Measurements from ENCODE around the gene EVI5.

The EVI5 gene

GRCh38 chr1:92784639-92785500 lies at the start of gene EVI5:
Gene EVI5 (minus strand): TSS chr1:92785108. CDS start chr1:92736546, 48,562 bp downstream.
- in situ Hi-C loops (cut with MboI; ENCODE audit: low sequenced_read_pairs), result no loop called here

DNA sequence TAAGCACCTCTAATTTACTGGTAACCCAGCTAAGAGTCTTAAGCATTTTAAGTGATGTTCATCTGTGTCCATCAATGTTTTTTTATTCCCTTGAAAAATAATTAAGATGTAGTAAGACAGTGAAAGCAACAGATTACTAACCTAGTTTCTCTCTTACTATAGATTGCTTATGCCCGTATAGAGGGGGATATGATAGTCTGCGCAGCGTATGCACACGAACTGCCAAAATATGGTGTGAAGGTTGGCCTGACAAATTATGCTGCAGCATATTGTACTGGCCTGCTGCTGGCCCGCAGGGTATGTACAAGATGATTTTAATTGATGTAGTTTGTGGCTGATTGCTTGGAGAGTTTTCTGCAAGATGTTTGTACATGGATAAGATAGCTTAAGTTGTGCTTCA lies 49.7 kb upstream of the EVI5 start:
- in situ Hi-C loops (cut with MboI; ENCODE audit: low sequenced_read_pairs), result no loop called here

DNA sequence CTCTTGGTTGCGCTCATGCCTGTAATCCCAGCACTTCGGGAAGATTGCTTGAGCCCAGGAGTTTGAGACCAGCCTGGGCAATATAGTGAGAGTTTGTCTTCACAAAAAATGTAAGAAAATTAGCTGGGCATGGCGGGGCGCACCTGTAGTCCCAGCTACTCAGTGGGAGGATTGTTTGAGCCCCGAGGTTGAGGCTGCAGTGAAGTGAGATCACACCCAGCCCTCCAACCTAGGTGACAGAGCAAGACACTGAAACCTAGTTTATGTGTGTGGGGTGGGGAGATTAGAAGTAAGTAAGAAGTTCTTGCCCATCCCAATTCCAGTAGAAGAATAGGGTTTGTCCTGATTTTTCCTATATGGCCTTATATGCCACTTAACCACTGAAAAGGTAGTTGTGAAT lies 48.9 kb upstream of the EVI5 start:
- in situ Hi-C loops (cut with MboI; ENCODE audit: low sequenced_read_pairs), result no loop called here

DNA sequence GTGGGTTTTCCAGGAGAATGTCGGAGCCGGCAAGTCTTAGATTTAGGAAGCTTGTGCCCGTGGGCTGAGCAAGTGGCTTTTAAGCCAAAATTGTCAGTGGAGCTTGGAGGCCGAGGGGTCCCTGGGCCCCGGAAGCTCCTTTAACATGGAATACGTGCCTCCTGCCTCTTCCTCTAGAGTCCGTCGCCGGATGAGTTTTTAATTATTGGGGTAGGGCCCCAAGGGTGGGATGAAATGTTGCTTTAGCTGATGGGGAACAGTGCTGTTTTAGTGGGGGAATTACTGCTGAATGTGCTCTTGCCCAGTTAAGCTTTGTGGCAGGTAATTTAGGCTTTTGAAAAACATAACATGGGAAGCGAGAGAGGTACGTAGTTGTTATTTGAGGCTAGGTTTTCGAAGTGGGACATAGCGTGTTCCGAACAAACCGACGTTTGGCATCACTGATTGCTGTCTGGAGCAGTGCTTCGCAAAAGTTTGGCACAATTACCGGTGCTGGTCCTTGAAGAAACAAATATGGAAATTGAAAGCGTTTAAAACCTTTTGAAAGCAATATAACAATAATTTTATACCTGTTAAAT lies 47.7 kb upstream of the EVI5 start:
- in situ Hi-C loops (cut with MboI; ENCODE audit: low sequenced_read_pairs), result no loop called here

DNA sequence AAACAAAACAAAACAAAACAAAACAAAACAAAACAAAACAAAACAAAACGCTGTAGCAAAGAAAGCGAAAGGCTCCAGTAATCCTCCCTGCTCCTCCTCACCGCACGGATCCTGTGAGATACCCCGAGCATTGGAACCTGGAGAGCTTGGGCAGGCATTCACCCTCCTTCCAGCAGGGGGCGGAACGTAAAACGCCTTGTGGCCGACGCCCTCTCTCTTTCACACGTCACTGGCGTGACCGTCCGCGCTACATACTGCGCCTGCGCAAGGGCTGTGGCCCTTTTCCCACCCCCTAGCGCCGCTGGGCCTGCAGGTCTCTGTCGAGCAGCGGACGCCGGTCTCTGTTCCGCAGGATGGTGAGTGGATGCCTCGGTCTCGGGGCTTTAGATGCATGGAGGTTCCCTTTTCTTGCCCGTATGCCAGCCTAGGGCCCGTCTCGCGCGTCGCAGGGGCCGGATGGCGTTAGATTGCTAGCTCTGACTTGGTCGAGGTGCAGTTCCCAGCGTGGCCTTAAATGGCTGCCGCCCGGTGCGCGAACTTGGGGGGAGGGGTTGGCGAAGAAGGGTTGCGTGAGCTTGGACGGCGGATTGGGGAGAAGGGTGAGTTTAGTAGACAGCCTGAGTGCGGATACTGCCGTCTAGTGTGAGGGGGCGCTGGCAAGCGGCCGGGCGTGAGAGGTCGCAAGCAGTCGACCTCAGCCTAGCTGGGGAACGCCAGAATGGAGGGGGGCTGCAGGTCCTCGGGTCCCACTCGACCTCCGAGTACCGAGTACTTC lies 47.0 kb upstream of the EVI5 start, which contains the start of gene RPL5:
TSS of gene RPL5 (plus strand) at position 279 of the 775 bp plus-strand sequence. CDS start at position 354, 75 bp downstream.
- in situ Hi-C loops (cut with MboI; ENCODE audit: low sequenced_read_pairs), result no loop called here

DNA sequence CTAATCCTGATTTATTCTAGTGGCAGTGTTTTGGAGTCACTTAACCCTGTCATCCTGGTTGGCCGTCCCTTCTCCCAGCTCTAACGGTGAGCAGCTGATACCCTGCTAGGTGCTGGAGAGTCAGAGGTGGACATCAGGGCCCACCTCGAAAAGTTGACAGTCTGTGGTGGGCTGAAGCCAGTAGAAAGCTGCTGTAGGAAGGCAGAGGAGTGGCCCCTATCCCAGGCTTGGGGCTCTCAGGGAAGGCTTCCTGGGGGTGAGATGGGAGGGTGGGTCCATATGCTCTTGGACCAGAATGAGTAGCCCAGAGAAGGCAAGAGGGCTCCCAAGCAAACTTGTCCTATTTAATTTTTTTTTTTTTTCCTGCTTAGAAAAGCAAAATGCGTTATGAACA lies 46.5 kb upstream of the EVI5 start:
- in situ Hi-C loops (cut with MboI; ENCODE audit: low sequenced_read_pairs), result no loop called here

GRCh38 chr1:92826792-92827191 lies 41.9 kb upstream of the EVI5 start:
- in situ Hi-C loops (cut with MboI; ENCODE audit: low sequenced_read_pairs), result no loop called here

DNA sequence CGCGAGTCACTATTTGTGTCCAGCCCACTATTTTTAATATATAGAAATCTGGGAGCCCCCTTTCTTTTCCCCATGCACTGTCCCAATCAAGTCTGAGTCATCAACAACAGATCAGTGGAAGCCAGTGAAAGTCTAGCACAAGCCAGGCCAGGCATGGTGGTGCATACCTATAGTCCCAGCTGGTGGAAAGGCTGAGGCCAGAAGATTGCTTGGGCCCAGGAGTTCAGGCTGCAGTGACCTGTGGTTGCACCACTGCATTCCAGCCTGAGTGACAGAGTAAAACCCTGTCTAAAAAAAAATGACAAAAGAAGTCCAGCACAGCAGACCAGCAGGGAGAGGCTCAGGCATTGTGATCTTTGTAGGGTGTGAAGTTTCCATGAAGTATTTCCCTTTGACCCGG lies 38.0 kb upstream of the EVI5 start:
- in situ Hi-C loops (cut with MboI; ENCODE audit: low sequenced_read_pairs), result no loop called here

GRCh38 chr1:92820551-92820950 lies 35.6 kb upstream of the EVI5 start:
- in situ Hi-C loops (cut with MboI; ENCODE audit: low sequenced_read_pairs), result no loop called here

DNA sequence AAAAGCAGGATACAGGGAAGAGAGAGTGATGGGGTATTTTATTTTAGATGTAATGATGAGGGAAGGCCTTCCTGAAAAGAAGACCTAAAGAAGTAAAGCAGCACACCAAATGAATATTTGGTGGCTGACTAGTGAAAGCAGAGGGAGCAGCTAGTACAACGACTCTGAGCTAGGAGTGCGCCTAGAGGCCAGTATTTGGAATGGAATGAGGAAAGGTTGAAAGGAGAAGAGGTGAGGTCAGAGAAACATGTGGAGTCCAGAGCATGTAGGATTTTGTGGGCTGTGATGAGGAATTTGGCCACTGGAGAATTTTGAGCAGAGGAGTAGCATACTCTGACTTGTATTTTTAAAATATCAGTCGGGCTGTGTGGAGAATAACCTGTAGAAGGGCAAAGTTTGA lies 35.1 kb upstream of the EVI5 start:
- in situ Hi-C loops (cut with MboI; ENCODE audit: low sequenced_read_pairs), result no loop called here

DNA sequence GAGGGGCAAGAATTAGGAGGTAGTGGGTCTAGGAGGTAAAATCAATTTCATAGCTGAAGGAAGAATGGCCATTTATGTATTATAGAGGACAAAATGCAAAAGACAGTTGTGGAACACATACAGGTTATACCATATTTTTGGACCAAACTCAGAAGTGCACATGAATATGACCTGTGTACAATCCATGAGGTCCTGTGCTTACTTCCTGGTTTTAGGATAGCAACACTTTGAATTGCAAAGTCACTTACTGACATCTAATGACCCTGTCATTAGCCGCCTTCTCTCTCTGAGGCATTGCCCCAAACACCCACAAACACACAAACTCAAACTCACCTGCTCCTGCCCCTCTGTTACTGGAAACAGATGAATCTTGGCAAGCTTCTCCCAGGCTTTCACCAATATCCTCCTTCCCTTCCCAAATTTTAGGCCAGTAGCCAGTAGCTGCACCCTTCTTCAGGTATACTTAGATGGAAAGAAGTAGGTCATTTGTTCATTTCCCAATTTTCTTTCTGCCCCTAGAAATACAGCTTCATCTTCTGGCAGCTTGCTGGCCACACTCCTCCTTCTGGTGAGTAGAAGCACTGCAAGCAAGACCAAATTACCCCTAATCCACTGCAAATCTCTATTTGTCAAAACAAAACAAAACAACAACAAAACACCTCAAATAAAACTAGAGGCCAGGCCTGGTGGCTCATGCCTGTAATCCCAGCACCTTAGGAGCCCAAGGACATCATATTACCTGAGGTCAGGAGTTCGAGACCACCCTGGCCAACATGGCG lies 33.3 kb upstream of the EVI5 start:
- in situ Hi-C loops (cut with MboI; ENCODE audit: low sequenced_read_pairs), result loop anchor here (10.0 kb wide), 1 partner anchor 63 kb away; no protein-coding TSS in a partner anchor

DNA sequence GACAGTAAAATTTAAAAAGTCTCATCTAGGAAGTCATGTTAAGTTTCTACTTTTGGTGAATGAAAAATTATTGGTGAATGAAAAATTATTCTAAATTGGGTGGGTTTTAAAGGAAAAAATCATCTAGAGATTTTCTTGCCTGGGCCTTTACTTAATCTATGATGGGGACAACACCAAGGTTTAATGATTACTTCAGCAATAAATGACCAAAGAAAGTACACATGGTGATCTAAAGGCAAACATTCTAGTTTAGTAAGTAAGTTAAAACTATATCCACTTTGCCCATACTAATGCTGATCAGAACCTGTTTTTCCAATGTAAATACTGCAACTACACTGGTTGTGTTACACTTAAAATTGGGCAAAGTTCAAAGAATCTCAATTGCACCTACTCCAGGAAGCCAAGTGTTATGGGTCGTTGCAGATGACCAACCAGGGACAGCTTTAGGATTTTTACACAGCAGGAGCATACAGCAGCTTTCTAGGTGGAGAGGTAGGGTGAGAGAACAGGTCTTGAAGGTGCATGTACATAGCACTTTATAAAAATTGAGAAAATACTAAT lies 32.3 kb upstream of the EVI5 start:
- in situ Hi-C loops (cut with MboI; ENCODE audit: low sequenced_read_pairs), result loop anchor here (10.0 kb wide), 1 partner anchor 62 kb away; no protein-coding TSS in a partner anchor

DNA sequence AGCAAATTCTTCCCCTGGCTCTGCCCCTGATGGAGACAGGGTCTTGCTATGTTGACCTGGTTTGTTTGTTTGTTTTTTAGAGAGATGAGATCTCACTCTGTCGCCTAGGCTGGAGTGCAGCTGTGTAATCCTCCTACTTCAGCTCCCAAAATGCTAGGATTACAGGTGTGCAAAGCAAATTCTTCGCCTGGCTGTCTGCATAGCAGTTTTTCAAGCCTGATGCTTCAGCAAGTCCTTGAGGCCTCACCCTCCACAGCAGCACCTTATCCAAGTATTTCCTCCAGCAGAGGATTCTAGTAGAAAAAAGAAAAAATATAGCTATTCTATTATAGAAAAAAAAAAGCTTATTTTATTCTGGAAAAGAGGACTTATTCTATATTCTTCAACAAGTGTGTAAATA lies 31.8 kb upstream of the EVI5 start:
- in situ Hi-C loops (cut with MboI; ENCODE audit: low sequenced_read_pairs), result loop anchor here (10.0 kb wide), 1 partner anchor 62 kb away; no protein-coding TSS in a partner anchor

GRCh38 chr1:92808381-92808780 lies 23.5 kb upstream of the EVI5 start:
- in situ Hi-C loops (cut with MboI; ENCODE audit: low sequenced_read_pairs), result no loop called here

DNA sequence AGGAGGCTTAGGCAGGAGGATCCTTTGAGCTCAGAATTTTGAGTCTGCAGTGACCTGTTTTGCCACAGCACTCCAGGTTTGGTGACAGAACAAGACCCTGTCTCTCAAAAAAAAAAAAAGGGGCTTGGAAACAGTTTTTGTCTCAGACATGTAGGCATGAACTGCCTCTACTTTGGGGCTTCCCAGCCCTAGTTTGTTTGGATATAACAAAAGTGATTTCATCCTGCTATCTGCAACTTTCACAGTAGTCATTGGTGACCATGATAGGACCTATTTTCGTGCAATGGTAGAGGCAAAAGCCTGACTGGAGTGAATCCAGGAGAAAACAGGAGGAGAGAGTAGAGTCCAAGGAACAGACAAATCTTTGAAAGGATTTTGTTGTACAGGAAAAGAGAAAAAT lies 20.3 kb upstream of the EVI5 start:
- in situ Hi-C loops (cut with MboI; ENCODE audit: low sequenced_read_pairs), result no loop called here

DNA sequence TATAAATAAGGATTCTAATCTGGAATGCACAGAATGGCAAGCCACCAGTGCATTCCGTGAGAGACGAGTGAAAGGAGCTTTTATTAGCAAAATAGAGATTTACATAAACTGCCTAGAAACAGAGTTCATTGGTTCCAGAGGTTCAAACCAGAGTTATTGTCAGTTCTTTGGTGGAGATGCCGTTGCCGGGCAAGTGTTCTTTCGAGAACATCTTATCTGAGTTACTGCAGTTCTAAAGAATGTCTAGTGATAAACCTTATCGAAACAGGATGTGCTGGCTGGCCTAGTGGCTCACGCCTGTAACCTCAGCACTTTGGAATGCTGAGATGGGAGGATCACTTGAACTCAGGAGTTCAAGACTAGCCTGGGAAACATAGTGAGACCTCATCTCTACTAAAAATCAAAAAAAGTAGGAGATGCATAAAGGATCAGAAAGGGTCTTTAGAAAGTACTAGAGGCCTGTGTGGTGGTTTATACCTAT lies 19.9 kb upstream of the EVI5 start:
- in situ Hi-C loops (cut with MboI; ENCODE audit: low sequenced_read_pairs), result no loop called here

DNA sequence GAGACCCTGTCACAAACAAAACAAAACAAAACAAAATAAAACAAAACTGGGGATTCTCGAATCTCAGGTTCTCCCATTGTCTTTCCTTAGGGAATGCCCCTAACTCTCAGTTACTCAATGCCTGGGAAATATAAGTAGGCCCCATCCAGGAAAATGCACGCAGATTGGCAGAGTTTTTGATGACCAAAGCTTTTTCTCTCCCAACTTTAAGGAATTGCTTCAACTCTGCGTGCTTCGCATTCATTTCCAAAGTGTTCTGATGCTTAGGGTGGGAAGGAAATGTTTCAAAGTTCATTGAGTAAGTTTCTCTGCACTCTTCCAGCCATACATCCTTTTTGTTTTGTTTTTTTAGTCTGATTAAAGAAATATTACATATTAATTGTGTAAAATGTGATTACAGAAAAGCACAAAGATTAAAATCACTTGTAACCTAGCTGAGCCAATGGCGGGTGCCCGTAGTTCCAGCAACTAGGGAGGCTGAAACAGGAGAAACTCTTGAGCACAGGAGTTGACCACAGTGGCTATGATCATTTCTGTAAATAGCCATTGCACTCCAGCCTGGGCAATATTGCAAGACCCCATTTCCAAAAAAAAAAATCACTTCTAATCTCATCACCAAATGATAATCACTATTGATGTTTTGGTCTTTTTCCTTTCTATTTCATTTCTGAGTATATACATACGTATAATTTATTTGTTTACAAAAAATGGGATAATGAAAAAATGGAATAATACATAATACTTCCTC lies 18.4 kb upstream of the EVI5 start:
- in situ Hi-C loops (cut with MboI; ENCODE audit: low sequenced_read_pairs), result no loop called here

GRCh38 chr1:92797961-92798360 lies 13.1 kb upstream of the EVI5 start:
- in situ Hi-C loops (cut with MboI; ENCODE audit: low sequenced_read_pairs), result no loop called here

DNA sequence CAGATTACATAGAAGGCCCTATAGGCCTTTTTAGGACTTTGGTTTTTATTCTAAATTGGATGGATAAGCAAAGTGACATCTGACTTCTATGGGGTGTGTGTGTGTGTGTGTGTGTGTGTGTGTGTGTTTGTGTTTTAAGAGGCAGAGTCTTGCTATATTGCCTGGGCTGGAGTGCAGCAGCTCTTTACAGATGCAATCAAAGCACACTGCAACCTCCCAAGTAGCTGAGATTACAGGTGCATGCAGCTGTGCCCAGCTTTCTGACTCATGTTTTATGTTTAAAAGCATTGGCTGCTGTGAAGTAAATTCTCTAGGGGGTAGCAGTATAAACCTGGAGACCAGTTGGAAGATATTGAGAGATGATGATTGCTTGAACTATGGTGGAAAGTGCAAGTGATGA lies 12.4 kb upstream of the EVI5 start:
- in situ Hi-C loops (cut with MboI; ENCODE audit: low sequenced_read_pairs), result no loop called here

GRCh38 chr1:92795166-92795565 lies 10.3 kb upstream of the EVI5 start:
- in situ Hi-C loops (cut with MboI; ENCODE audit: low sequenced_read_pairs), result no loop called here
